Measurements from ENCODE around the gene NOTO. TPM values are rescaled to one million over a fixed set of nuclear protein-coding genes. Genes with fewer than 3 reads are reported as not detected.

Gene NOTO
- total RNA-seq, 4 donors from 2014 or later, result not detected

DNA sequence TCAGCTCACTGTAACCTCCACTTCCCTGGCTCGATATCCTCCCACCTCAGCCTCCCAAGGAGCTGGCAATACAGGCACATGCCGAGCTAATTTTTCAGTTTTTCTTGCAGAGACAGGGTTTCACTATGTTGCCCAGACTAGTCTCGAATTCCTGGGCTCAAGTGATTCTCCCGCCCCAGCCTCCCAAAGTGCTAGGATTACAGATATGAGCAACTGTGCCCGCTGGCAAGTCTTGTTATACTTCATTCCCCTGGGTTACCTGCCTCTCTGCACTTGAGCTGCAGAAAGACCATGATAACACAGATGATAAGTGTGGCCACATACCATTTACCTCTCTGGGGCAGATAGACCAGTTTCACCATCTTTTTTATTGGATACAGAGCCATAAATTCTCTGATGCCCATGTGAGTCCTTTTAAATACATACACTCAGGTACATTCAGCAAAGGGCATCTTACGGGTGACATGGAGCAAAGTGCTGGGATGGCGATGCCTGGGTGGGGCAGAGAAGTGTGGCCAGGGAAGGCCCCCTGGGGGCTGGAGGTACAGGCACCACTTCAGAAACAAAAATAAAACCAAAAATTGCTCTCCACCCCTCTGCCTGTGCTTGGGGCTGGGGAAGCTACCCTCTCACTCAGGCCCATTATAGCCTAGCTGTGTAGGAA lies 52.1 kb downstream of the NOTO start:
- peaks cover 0 to 14% (median 0%) of the 10 kb centered on the region in 3 donors for H3K4me1 ChIP-seq
- DNase-seq, result no peak
- no peaks in the 10 kb centered on the region for H3K9me3 ChIP-seq
- TF ChIP-seq, protein P1, sequence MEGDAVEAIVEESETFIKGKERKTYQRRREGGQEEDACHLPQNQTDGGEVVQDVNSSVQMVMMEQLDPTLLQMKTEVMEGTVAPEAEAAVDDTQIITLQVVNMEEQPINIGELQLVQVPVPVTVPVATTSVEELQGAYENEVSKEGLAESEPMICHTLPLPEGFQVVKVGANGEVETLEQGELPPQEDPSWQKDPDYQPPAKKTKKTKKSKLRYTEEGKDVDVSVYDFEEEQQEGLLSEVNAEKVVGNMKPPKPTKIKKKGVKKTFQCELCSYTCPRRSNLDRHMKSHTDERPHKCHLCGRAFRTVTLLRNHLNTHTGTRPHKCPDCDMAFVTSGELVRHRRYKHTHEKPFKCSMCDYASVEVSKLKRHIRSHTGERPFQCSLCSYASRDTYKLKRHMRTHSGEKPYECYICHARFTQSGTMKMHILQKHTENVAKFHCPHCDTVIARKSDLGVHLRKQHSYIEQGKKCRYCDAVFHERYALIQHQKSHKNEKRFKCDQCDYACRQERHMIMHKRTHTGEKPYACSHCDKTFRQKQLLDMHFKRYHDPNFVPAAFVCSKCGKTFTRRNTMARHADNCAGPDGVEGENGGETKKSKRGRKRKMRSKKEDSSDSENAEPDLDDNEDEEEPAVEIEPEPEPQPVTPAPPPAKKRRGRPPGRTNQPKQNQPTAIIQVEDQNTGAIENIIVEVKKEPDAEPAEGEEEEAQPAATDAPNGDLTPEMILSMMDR (IDR thresholded peaks at IDR 0.05), result no peak
- TF ChIP-seq POLR2A (IDR thresholded peaks at IDR 0.05), result no peak
- peaks cover 6 to 61% (median 33%) of the 10 kb centered on the region in 3 donors for H3K36me3 ChIP-seq
- no peaks in the 10 kb centered on the region for H3K27me3 ChIP-seq
- H3K27ac ChIP-seq, result peak overlapping the region in 3 of 4 donors; percentile 25 to 57 (median 35)
- no peak overlapping the region for H3K4me3 ChIP-seq
- intact Hi-C loops (cut with DNase I), result no loop called here
- 81 to 82% methylated on average over 7 of the region's 7 CpGs for WGBS, 2 donors

DNA sequence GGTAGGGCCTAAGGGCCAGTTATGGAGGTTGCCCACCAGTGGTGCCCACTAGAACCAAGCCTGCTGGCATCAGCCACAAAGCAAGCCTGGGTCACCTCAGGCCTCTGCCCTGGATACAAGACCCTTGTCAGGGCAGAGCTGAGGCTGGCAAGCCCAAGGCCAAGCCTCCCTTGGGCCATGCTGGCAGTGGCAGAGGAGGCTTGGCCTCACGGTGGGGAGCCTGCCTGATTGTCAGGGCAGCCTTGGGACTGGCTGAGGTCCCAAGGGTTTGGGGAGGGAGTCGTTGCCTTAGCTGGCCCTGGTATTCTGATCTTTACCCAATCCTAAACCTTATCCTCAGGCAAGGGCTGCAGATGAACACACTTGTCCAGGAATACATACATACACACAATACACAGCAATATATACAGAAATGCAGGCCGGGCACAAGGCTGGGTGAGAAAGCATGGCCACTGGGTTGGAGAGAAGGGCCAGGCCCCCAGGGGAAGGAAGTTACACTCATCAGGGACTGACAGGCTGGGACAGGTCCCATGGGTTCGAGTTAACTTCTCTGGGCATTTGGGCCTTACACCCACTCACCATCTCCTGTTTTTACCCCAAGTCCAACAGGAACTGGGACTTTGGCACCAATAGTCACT lies 52.8 kb downstream of the NOTO start:
- no peak overlapping the region for H3K27ac ChIP-seq
- 20 to 38% methylated on average over 1 of the region's 4 CpGs for WGBS, 2 donors
- intact Hi-C loops (cut with DNase I), result no loop called here
- TF ChIP-seq POLR2A (IDR thresholded peaks at IDR 0.05), result no peak
- TF ChIP-seq, protein P1 (IDR thresholded peaks at IDR 0.05), result no peak
- peaks cover 0 to 14% (median 0%) of the 10 kb centered on the region in 3 donors for H3K4me1 ChIP-seq
- no peaks in the 10 kb centered on the region for H3K9me3 ChIP-seq
- no peaks in the 10 kb centered on the region for H3K27me3 ChIP-seq
- H3K4me3 ChIP-seq, result no peak overlapping the region
- no peak for DNase-seq
- peaks cover 6 to 54% (median 27%) of the 10 kb centered on the region in 3 donors for H3K36me3 ChIP-seq

GRCh38 chr2:73255907-73256617 lies 53.7 kb downstream of the NOTO start:
- Histone ChIP-seq H3K27me3 (no peaks in the 10 kb centered on the region), H3K4me1 (peaks cover 0 to 14% (median 0%) of the 10 kb centered on the region in 3 donors), H3K4me3 (no peak overlapping the region), H3K27ac (no peak overlapping the region), H3K9me3 (no peaks in the 10 kb centered on the region), H3K36me3 (peaks cover 5 to 45% (median 19%) of the 10 kb centered on the region in 3 donors)
- 61 to 100% methylated on average over 1 to 3 of the region's 5 CpGs for WGBS, 2 donors
- DNase-seq, result no peak
- intact Hi-C loops (cut with DNase I), result no loop called here
- TF ChIP-seq, protein P1 (IDR thresholded peaks at IDR 0.05), result no peak
- TF ChIP-seq POLR2A (IDR thresholded peaks at IDR 0.05), result no peak

- Histone ChIP-seq H3K4me3 (no peak overlapping the region), H3K36me3 (peaks cover 3 to 40% (median 14%) of the 10 kb centered on the region in 3 donors), H3K27me3 (no peaks in the 10 kb centered on the region), H3K9me3 (no peaks in the 10 kb centered on the region), H3K4me1 (peaks cover 0 to 14% (median 0%) of the 10 kb centered on the region in 3 donors), H3K27ac (no peak overlapping the region)
- 43 to 100% methylated on average over 1 of the region's 1 CpG for WGBS, 2 donors
- intact Hi-C loops (cut with DNase I), result no loop called here
- no peak for DNase-seq
- TF ChIP-seq, protein P1 (IDR thresholded peaks at IDR 0.05), result no peak
- no peak for TF ChIP-seq POLR2A (IDR thresholded peaks at IDR 0.05)
Measured at GRCh38 chr2:73256618-73256922, 54.2 kb downstream of the NOTO start.

DNA sequence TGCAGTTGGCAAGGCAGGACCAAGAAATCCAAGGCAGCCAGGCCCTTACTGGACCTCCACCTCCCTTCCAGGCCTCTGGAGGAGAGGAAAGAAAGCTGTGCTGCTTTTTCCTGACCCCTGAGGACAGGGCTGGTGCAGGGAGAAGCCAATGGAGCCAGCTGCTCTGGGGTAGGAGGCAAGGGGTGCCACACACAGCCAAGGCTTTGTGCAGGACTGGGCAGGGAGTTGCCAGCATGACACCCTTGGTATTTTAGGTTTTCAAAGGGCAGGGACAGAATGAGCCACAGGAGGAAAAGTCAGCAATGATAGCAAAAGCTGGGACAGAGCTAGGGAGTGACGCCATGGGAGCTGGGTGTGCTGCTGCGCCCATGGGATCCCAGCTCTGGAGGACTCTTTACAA lies 54.6 kb downstream of the NOTO start:
- Histone ChIP-seq H3K36me3 (peaks cover 3 to 35% (median 11%) of the 10 kb centered on the region in 3 donors), H3K27me3 (no peaks in the 10 kb centered on the region), H3K4me3 (no peak overlapping the region), H3K27ac (no peak overlapping the region), H3K4me1 (peaks cover 0 to 14% (median 0%) of the 10 kb centered on the region in 3 donors), H3K9me3 (no peaks in the 10 kb centered on the region)
- no peak for DNase-seq
- intact Hi-C loops (cut with DNase I), result no loop called here
- WGBS, 2 donors, result 100% methylated on average over 1 to 2 of the region's 2 CpGs
- TF ChIP-seq, protein P1 (IDR thresholded peaks at IDR 0.05), result no peak
- no peak for TF ChIP-seq POLR2A (IDR thresholded peaks at IDR 0.05)

Data from esophagus squamous epithelium (tissue), 5 donors.